NB4 (cell line): ENCODE measurements around the gene NUDT21.

Experiments used
- MAX ChIP-seq: IDR thresholded peaks from 2 replicates; pipeline ENCODE4 v1.6.1; 2011; ENCODE audit warnings: low read depth, low read length
- TF ChIP-seq, protein P1 (sequence below): IDR thresholded peaks from one replicate; pipeline ENCODE4 v1.5.1; 2012; ENCODE audit warnings: low read depth, low read length

DNA sequence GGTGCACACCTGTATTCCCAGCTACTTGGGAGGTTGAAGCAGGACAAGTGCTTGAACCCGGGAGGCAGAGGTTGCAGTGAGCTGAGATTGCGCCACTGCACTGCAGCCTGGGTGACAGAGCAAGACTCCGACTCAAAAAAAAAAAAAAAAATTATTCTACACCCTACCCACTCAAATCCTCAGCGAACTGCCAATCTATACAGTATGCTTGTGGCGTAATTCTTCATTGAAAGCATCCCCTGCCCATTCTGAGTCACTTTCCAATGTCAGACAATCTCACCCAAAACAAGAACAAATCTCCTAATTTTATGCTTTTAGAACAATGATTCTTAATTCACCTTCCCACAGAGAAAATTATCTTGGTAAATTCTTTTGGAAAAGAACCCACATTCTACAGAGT, 37.8 kb downstream of the NUDT21 start:
- TF ChIP-seq, protein P1, sequence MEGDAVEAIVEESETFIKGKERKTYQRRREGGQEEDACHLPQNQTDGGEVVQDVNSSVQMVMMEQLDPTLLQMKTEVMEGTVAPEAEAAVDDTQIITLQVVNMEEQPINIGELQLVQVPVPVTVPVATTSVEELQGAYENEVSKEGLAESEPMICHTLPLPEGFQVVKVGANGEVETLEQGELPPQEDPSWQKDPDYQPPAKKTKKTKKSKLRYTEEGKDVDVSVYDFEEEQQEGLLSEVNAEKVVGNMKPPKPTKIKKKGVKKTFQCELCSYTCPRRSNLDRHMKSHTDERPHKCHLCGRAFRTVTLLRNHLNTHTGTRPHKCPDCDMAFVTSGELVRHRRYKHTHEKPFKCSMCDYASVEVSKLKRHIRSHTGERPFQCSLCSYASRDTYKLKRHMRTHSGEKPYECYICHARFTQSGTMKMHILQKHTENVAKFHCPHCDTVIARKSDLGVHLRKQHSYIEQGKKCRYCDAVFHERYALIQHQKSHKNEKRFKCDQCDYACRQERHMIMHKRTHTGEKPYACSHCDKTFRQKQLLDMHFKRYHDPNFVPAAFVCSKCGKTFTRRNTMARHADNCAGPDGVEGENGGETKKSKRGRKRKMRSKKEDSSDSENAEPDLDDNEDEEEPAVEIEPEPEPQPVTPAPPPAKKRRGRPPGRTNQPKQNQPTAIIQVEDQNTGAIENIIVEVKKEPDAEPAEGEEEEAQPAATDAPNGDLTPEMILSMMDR, result no peak
- TF ChIP-seq MAX, result no peak
